Stimulated activated CD4-positive, alpha-beta T cell treated with anti-CD3 and anti-CD28 coated beads, Interleukin-15, amount 100 ng/mL, for 24 hours (primary cell): ENCODE measurements around the gene VSIG8.
"Not testable (repeated sequence)": the region's sequence is repeated elsewhere in the genome, so short reads cannot be mapped to it uniquely, and the experiment has no call there.

Experiments used
- DNase-seq: peaks from one replicate; pipeline ENCODE4 v3.0.0-alpha.2; 2020

The VSIG8 gene, protein sequence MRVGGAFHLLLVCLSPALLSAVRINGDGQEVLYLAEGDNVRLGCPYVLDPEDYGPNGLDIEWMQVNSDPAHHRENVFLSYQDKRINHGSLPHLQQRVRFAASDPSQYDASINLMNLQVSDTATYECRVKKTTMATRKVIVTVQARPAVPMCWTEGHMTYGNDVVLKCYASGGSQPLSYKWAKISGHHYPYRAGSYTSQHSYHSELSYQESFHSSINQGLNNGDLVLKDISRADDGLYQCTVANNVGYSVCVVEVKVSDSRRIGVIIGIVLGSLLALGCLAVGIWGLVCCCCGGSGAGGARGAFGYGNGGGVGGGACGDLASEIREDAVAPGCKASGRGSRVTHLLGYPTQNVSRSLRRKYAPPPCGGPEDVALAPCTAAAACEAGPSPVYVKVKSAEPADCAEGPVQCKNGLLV

DNA sequence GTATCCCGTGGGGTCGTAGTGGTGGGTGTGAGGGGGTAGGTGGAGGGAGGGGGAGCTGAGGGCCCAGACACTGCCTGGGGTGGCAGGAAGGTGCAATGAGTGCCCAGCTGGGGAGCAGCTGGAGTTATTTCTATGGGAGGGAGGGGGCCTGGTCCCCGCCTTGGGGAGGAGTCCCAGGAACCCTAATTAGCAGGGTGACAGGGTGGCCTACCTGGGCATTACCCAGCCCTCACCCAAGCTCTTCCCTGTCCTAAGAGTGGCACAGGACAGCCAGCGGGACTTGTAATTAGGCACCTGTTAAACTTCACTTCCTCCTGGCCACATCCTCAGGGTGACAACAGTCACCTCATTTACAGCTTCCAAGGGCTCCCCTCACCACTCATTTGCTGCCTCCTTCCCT is at the start of gene VSIG8:
VSIG8 (minus strand) TSS at position 101 of the 400 bp plus-strand sequence. CDS start 136 bp downstream, outside the sequence.
- DNase-seq, result no peak

DNA sequence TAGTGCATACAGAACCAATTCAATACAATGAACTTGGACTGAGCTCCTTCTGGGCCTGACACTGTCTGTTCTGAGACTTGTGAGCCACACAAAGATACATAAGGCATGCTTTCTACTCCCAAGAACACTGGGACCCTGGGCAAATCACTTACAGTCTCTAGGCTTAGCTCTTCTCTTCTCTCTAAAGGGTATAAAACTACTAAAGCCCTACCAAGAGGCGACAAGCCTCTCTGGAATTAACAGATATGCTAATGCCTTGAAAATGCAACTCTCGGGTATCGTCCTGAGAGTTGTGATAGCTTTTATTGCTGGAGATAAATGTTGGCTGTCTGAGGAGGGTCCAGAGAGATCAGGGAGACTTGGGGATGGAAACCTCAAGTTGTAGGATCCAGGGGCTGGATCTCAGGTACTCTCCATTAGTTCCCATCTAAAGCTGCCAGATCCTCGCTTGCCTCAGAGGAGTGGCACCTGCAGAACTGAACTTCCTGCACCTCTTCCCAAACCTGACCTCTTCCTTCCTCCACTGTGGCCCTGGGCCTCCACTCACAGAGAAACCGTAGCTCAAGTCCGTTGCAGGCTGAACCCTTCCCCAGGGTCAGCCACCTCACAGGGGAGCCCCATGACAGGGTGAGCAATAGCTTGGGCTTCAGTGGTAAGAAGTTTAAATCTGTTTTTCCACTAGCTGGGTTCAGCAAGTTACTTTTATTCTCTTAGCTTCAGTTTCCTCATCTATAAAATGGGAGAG is 49.0 kb upstream of the VSIG8 start:
- DNase-seq, result no peak

DNA sequence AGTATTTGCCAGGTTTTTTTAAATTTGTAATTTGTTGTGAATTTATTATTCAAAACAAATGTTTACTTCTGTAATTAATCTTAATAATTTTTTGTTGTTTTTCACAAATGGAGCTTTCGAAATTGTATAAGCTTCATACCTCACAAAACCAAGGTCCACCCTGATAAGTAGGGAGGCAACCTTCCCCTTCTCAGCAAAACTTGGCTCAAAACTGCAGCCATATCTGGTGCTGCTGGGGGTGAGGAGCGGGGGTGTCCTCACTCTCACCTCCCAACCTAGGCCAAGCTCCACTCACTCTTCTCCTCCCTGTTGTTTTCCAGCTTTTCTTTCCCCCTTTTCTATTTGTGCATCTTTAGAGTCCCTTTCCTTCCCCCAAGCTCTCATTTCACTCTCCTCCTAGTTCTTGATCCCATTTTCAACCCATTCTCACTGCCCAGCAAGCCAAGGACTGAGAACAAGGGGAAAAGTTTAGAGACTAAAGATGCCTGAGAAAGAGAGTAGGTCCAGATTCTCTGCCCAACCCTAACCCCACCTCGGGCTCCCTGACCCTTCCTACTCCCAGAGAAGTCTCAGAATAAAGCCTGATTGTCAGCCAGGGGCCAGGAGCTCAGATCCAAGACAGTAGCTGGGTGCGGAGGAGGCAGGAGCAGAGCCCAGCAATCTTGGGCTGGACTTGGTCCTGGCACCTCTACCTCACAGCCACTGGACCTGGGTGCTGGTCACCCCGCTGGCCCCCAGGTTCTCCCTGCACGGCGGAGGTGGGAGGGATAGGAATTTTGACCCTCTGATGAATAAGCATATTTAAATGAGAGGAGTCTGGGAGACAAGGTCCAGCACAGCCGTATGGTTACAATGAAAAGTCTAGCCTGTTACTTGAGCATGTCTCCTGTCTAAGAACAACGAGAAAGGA is 45.8 kb upstream of the VSIG8 start:
- no peak for DNase-seq

DNA sequence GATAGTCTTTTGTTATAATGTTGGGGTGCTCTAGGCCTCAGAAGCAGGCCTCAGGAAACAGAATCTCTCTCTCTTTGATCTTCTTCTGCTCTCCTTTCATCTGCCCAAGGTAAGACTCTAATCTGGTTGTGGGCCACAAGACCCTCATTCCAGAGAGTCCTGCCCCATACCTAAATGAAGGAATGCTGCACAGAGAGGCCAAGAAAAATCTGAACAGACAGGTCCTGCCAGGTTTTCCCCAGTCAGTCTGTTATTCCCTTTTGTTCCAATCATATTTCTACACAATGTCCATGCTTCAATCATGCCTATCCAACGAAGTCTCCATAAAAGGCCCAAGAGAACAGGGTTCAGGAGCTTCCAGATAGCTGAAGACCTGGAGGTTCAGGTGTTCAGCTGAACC is 44.5 kb upstream of the VSIG8 start:
- DNase-seq, result no peak

DNA sequence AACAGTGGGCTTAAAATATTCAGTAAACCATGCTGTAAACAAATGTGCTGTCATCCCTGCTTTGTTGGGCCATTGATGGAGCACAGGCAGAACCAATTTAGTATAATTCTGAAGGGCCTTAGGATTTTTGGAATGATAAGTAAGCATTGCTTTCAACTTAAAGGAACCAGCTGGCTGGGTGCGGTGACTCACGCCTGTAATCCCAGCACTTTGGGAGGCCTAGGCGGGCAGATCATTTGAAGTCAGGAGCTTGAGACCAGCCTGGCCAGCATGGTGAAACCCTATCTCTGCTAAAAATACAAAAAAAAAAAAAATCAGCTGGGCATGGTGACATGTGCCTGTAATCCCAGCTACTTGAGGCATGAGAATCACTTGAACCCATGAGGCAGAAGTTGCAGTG is 41.6 kb upstream of the VSIG8 start:
- DNase-seq, result not testable (repeated sequence)

DNA sequence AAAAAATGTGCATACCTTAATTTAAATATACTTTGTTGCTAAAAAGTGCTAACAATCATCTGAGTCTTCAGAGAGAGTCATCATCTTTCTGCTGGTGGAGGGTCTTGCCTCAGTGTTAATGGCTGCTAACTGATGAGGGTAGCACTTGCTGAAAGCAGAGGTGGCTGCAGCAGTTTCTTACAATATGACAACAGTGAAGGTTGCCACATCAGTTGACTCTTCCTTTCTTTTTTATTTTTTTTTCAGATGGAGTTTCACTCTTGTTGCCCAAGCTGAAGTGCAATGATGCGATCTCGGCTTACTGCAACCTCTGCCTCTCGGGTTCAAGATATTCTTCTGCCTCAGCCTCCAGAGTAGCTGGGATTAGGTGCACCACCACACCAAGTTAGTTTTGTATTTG is 40.1 kb upstream of the VSIG8 start:
- no peak for DNase-seq

DNA sequence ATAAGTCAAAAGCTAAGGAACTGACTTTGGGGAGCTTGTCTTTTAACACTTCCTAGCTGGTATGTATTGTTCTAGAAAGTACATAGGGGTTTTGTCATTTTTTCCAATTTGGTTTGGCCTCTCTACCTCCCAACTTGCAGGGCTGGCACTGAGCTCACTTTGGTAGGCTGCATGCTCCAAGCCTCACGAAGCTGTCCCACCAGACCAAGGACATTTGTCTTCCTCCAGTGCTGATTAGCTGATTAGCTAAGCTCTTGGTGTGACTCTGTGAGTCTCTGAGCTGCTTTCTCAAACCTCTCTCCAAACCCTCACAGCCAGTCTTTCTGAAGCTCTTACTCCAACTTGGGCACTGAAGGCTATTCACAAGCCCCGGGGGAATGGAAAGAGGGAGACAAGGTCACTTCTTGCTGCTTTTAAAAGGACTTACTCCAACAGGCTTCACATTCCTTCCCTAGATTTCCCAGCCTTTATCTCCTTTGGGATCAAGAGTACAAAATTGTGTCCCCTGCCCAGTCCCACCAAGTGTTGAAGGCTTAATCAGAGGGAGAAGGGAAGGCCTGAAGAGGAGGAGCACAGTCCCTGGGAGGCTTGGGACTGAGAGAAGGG is 38.4 kb upstream of the VSIG8 start:
- DNase-seq, result no peak

DNA sequence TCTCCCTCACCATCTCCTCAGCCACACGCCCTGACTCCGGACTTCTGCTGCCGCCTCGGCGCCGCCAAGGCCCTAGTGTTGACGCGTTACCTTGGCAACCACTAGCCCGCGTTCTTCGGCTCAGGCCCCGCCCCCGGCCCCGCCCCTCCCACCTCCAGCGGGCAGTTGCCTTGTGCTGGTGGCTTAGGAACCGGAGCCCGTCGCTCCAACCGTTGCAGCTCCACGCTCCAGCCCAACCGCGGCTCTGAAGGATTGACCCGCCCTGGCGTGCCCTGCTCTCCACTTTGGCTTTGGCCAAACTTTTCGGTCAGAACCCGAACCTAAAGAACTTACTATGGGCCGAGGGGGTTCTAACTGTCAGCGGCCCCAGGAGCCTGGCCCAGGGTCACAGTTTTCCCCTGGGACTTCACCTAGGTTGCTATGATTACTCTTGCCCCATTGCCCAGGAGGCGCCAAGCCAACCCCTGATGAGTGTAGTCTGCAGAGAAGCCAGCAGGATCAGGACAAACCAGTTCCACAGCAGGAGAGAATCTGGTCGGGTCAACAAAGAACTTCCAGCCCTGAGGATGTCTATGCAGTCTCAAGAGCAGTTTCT is 37.7 kb upstream of the VSIG8 start, which contains the start of gene CFAP45:
CFAP45 (minus strand) TSS at position 80 of the 595 bp plus-strand sequence; CDS start at position 13, 67 bp downstream.
- peak; percentile 27 for DNase-seq

DNA sequence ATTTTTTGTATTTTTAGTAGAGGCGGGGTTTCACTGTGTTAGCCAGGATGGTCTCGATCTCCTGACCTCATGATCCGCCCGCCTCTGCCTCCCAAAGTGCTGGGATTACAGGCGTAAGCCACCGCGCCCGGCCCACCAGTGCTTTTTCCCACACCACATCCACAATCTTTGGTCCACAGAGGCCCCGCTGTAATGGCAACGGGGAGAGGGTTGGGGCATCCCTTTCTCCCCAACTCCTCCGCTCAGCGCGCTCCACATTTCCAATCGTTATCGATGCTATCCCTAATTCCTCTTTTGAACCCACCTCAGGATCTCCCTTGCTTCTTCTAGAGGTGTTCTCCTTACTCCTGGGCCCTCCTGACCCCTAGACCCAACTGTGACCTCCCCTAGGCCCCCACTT is 37.2 kb upstream of the VSIG8 start:
- not testable (repeated sequence) for DNase-seq

DNA sequence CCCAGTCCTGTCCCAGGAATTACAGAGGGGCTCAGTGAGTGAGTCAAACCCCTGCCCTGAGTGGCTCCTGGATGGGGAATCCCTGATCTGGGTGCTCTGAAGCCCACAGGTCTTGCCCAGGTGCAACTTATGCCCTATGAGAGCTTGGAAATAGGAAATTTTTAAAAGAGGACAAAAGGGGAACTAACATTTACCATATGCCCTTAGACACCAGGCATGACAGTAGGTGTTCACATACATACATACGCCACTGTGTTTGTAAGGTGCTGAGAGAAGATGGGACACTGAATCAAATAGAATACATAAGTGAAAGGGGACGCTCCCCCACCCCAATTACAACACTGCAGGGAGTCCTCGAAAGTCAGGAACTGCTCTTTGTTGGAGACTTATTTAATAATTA is 36.1 kb upstream of the VSIG8 start:
- no peak for DNase-seq

DNA sequence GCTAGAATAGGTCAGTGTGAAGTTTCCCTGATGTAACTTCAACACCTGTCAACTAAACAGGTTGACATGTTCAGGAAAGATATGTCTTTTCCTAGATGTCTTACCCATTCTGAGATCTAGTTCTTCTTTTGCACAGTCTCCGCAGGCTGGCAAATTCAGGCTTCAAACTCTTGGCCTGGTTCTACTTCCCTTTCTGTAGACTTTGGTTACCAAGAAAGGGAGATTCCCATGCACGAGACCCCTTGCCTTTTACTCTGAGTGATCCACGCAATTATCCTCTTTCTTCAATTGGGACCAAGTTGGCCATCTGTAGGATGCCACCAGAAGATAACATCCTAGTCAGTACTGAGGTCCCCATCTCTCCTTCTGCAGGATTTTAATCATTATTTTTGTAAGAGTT is 35.5 kb upstream of the VSIG8 start:
- DNase-seq, result no peak

DNA sequence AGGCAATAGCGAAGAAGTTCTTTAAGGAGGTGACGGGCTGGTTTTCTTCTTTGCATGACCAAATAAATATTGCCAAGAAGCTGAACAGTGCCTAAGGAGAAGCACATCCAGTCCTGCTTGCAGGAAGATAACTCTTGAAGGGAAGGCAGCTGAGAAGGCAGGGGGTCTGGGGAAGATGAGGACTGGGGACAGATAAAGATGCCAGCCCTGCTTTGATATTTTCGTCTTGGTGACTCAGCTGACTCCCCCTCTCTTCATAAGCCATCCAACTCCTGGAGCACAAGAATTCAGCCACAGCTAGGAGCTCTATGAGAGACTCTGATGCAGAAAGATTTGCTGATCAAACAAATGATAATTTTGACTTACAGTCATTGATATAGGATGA is 34.1 kb upstream of the VSIG8 start:
- DNase-seq, result no peak

DNA sequence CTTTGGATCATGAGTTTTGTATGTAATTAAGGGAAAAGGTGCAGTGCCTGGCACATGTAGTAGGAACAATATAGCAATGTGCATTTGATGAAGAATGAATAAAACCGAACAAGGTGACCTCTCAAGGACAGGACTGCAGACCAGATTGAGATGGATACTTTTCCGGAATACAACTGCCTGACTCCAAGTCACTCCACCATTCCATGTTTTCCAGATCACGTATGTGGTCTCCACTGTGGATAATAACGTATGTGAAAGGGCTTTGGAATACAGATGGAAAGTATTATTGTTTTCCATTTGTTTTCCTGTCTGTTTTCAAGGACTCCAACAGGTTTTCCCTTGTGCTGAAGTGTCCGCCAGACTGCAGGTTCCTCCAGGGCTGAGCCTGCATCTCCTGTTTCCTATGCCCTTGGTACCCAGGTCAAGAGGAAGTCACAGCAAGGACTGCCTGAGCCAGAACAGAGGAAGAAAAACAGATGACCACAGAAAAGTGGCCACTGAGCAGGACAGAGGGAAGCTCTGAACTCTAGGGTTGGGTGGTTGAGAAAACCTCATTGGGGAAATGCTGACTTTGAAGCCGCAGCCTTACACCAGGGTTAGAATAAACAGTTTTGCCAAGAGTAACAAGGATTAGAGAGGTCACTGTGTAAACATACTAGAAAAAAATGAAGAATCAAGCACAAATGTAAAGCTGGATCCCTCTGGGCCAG is 33.5 kb upstream of the VSIG8 start:
- DNase-seq, result no peak

DNA sequence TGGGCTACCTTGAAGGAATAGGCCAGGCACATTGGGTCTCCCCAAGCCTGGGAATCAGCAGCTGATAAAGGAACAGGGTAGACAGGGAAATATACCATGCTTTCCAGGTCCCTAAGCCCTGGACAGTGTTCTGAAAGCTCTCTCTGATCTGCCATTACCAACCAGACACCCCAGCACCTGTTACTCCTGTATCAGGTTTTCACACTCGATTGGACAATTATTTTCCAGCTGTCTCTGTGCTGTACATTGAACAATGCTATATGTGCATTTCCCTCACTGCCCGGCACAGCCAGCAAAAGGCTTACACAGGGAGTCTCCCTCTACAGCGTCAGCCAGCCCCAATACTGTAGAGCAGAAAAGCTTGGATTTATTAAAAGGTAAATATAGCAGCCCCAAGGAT is 32.8 kb upstream of the VSIG8 start:
- DNase-seq, result no peak

DNA sequence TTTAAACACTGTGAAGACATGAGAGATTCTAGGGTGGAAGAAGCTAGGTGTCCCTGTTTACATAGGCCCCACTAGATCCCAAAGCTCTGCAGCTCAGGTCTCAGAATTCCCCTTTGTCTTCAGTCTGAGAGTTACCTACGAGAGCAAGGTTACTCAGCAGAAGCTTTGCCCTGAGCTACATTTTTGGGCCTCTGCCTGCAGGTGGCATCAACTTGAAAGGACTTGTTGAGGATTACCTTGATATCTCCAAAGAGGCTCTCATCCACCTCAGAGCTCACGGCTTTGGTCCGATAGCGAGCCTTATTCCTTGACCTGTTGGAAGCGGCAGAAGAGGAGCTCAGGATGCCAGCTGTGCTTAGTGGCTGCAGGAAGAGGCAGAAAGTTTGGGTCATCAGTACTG is 30.5 kb upstream of the VSIG8 start:
- DNase-seq, result no peak

DNA sequence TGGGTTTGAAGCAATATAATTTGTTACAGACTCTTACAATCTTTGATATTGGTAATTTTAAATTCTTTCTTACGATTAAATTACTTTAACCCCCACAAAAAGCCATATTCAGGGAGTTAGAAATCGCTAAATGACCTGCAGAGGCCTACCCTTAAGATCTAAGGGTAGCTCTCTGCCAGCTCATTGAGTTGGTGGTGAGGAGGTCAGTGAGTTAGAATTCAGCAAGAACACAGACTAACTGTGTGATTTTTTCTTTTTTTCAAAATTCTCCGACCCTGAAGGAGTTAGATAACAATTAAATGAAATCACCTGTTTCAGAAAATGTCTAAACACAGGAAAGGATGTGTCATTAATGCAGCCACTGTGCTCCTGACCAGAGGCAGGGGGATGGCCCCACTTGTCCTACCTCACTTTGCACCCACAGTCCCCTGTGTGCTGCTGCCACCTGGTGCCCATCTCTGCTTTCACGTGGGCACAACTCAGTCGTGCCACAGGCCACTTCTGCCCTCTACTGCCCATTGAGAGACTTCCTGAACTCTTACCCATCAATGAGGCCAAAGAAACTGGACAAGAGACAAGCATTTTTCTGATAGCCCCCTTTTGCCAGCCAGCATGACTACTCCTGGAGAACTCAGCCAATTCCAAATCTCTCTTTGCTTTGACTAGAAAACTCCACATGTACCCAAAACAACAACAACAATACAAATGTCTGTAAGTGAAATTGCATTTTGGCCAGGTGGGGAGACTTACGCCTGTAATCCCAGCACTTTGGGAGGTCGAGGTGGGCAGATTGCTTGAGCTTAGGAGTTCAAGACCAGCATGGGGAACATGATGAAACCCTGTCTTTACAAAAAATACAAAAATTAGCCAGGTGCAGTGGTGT is 29.1 kb upstream of the VSIG8 start:
- DNase-seq, result peak; percentile 80

DNA sequence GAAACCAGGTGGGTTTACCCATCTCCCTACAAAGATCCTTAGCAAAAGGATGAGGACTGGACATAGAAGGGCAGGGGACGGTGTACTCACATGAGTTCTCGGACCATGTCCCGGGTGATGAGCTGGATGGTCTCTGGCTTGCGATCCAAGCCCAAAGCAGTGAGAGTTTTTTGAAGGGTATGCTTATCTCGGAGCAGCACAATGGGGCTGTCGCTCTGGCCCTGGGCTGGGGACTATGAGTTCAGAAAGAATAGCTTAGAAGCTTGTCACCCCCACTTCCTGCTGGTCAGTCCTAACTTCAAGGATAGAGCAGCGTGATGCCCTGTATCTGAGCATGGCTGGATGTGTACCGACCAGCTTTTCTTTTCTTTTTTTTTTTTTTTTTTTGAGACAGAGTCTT is 27.9 kb upstream of the VSIG8 start:
- no peak for DNase-seq

DNA sequence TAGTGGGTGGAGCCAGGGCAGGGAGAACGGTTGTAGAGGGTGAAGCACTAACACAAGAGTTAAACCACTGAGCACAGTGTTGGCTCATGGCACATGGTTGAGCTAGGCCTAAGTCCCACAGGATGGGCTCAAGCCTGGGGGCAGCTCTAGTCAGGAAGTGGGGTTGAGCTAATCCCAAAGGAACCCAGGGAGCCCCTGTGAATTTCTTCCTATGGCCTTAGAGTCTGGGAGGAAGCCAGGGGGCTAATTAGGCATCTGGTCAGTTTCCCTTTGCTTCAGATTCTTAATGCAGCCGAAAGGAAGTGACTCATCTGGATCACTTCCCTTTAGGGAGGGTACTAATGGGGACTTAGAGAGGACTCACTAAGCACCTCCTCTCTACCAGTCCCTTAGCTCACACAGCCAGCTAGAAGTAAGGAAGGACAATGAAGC is 27.4 kb upstream of the VSIG8 start:
- DNase-seq, result no peak

DNA sequence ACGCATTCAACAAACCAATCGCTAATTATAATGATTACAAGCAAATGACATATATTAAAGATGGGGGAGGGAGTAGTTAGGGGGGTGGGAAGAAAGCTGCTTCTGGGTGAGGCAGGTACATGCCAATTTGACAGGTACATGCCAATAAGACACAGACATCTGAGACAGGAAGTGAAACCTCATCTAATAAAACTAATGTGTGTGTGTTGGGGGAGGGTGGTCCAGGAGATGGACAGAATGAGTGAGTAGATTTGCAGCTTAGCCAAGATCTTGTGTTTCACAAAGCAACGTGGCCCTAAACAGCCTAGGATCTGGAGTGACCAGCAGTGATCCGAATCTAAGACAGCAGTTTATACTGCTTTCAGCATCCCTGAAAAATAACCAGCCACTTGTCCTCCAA is 26.7 kb upstream of the VSIG8 start:
- no peak for DNase-seq

DNA sequence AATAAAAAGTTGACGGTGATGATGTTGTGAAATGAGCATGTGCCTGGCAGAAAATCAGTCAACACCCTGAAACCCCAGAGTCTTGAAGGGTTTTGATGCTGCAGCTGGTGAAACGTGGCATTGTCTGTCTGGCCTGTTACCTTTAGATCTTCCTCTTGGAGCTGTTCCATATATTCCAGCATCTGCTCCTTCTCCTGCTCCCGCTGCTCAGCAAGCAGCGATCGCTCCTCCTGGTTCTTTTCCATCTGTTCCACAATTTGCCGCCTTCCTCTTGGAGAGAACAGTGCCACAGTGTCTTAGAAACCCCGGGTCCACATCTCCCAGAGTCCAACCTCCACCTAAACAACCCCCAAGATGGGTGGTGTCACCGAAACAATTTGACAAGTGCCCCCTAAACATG is 21.8 kb upstream of the VSIG8 start:
- DNase-seq, result no peak

DNA sequence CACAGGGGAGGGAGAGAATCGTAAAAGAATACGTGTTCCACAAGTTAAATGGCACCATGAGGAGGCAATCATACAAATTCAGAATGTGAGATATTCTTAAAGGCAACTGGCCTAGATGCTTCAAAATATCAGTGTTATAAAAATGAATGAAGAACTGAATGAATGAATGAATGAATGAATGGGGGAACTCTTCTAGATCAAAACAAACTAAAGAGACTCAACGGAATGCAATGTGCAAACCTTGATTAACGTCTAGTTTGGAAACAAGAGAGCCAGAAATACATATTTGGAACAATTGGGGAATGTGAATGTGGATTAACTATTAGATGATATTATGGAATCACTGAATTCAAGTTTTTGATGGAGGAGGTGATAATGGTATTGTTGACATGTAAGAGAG is 20.7 kb upstream of the VSIG8 start:
- no peak for DNase-seq
